ENCODE results near the gene SPATC1L.

The SPATC1L gene

DNA sequence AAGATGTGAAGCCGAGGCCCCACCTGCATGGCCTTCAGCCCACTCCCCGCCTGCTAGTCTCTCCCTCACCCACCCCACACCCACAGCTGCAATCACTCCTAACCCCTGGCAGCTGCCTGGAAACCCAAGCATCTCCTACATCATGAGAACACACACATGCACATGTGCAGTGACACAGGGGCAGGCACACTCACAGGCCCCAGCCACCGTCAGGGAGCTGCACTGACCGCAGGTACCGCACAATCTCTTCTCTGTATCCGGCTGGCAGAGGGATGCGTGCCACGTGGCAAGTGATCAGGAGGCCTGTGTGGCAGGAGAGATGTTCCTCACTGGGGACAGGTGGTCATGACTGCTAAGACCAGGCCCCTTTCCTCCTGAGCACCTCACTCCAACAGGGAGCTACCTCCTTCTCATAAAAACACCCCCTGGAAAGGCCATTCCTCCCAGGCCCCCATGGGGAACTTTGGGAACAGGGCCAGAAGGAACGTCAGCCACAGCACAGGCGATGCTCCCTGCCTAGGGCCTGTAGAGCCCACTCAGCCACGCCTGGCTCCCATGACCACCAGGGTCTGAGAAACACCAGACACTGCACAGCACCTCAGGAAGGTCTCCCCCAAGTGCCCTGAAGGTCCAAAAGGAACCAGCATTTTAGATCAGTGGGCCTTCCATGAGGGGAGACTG lies 38.3 kb upstream of the SPATC1L start:
- no peak overlapping the region for H3K4me3 ChIP-seq (replicated peaks; ENCODE audit: insufficient read depth, low read length)
- H3K27me3 ChIP-seq (ENCODE audit: insufficient read depth, poor library complexity, severe bottlenecking): no peaks in the 10 kb centered on the region
- DNase-seq (ENCODE audit: low read depth in 1 of 2, low spot score in 1 of 2): no peak
- no peak overlapping the region for H3K27ac ChIP-seq (replicated peaks)
- no peak for TF ChIP-seq SPI1 (IDR thresholded peaks at IDR 0.05; ENCODE audit: borderline replicate concordance, low read depth)
- no peak for TF ChIP-seq GABPA (IDR thresholded peaks at IDR 0.05; ENCODE audit: low read depth)
- TF ChIP-seq, protein P1, sequence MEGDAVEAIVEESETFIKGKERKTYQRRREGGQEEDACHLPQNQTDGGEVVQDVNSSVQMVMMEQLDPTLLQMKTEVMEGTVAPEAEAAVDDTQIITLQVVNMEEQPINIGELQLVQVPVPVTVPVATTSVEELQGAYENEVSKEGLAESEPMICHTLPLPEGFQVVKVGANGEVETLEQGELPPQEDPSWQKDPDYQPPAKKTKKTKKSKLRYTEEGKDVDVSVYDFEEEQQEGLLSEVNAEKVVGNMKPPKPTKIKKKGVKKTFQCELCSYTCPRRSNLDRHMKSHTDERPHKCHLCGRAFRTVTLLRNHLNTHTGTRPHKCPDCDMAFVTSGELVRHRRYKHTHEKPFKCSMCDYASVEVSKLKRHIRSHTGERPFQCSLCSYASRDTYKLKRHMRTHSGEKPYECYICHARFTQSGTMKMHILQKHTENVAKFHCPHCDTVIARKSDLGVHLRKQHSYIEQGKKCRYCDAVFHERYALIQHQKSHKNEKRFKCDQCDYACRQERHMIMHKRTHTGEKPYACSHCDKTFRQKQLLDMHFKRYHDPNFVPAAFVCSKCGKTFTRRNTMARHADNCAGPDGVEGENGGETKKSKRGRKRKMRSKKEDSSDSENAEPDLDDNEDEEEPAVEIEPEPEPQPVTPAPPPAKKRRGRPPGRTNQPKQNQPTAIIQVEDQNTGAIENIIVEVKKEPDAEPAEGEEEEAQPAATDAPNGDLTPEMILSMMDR (IDR thresholded peaks at IDR 0.05; ENCODE audit: insufficient read depth, low read length): no peak
- TF ChIP-seq, protein P2, sequence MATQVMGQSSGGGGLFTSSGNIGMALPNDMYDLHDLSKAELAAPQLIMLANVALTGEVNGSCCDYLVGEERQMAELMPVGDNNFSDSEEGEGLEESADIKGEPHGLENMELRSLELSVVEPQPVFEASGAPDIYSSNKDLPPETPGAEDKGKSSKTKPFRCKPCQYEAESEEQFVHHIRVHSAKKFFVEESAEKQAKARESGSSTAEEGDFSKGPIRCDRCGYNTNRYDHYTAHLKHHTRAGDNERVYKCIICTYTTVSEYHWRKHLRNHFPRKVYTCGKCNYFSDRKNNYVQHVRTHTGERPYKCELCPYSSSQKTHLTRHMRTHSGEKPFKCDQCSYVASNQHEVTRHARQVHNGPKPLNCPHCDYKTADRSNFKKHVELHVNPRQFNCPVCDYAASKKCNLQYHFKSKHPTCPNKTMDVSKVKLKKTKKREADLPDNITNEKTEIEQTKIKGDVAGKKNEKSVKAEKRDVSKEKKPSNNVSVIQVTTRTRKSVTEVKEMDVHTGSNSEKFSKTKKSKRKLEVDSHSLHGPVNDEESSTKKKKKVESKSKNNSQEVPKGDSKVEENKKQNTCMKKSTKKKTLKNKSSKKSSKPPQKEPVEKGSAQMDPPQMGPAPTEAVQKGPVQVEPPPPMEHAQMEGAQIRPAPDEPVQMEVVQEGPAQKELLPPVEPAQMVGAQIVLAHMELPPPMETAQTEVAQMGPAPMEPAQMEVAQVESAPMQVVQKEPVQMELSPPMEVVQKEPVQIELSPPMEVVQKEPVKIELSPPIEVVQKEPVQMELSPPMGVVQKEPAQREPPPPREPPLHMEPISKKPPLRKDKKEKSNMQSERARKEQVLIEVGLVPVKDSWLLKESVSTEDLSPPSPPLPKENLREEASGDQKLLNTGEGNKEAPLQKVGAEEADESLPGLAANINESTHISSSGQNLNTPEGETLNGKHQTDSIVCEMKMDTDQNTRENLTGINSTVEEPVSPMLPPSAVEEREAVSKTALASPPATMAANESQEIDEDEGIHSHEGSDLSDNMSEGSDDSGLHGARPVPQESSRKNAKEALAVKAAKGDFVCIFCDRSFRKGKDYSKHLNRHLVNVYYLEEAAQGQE (IDR thresholded peaks at IDR 0.05; ENCODE audit: insufficient replicate concordance, low read depth): no peak
- no peak for TF ChIP-seq POLR2AphosphoS5 (IDR thresholded peaks at IDR 0.05; ENCODE audit: low read depth)

DNA sequence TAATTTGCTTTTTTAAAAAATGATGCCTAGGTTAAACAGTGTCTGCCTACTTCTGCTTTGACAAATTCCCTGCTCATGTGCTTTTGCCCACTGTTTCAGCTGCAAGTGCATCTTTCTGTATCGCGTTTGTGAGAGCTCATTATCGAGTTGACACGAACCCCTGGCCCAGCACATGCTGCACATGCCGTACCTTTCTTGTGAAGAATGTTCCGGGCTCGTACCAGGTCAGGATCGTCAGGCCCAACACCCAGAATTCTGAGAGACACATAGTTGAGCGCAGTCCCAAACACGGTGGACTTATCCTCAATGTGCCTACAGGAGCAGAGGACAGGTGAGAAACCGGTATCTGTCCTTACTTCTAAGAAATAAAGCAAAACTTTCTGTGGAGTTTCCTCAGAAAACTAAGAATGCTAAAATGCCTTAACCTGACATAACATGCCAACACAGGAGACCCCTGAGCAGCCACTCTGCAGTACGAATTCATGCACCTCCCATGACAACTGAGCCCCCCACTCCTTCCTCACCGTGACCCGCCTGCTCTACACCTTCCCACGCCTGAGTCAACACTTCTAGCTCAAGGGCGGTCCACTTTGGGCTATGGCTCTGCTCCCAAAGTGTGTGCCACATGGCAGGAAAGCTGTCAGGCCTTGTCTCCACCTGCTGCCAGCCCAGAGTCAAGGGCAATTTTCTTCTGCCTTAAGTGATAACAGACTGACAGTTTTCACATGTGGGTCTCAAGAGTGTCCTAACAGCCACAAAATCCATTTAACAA lies 37.6 kb upstream of the SPATC1L start:
- Histone ChIP-seq H3K27me3 (ENCODE audit: insufficient read depth, poor library complexity, severe bottlenecking) (no peaks in the 10 kb centered on the region), H3K4me3 (replicated peaks; ENCODE audit: insufficient read depth, low read length) (no peak overlapping the region), H3K27ac (replicated peaks) (no peak overlapping the region)
- DNase-seq (ENCODE audit: low read depth in 1 of 2, low spot score in 1 of 2): no peak
- TF ChIP-seq, protein P2 (IDR thresholded peaks at IDR 0.05; ENCODE audit: insufficient replicate concordance, low read depth): no peak
- TF ChIP-seq, protein P1 (IDR thresholded peaks at IDR 0.05; ENCODE audit: insufficient read depth, low read length): no peak
- TF ChIP-seq SPI1 (IDR thresholded peaks at IDR 0.05; ENCODE audit: borderline replicate concordance, low read depth) (no peak), POLR2AphosphoS5 (IDR thresholded peaks at IDR 0.05; ENCODE audit: low read depth) (no peak), GABPA (IDR thresholded peaks at IDR 0.05; ENCODE audit: low read depth) (no peak)

DNA sequence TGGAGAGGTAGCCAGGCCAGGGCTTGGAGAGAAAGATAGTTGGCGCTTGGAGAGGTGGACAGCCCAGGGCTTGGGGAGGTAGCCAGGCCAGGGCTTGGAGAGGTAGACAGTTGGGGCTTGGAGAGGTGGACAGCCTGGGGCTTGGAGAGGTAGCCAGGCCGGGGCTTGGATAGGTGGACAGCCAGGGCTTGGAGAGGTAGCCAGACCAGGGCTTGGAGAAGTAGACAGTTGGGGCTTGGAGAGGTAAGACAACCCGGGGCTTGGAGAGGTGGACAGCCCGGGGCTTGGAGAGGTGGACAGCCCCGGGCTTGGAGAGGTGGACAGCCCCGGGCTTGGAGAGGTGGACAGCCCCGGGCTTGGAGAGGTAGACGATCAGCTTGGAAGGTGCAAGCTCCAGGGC lies 36.6 kb upstream of the SPATC1L start:
- TF ChIP-seq SPI1 (IDR thresholded peaks at IDR 0.05; ENCODE audit: borderline replicate concordance, low read depth): no peak
- TF ChIP-seq, protein P2 (IDR thresholded peaks at IDR 0.05; ENCODE audit: insufficient replicate concordance, low read depth): no peak
- TF ChIP-seq GABPA (IDR thresholded peaks at IDR 0.05; ENCODE audit: low read depth): no peak
- TF ChIP-seq POLR2AphosphoS5 (IDR thresholded peaks at IDR 0.05; ENCODE audit: low read depth): no peak
- TF ChIP-seq, protein P1 (IDR thresholded peaks at IDR 0.05; ENCODE audit: insufficient read depth, low read length): no peak
- Histone ChIP-seq H3K4me3 (replicated peaks; ENCODE audit: insufficient read depth, low read length) (no peak overlapping the region), H3K27ac (replicated peaks) (no peak overlapping the region), H3K27me3 (ENCODE audit: insufficient read depth, poor library complexity, severe bottlenecking) (no peaks in the 10 kb centered on the region)
- no peak for DNase-seq (ENCODE audit: low read depth in 1 of 2, low spot score in 1 of 2)
